UCSD-AML1 (cell line): Measurements from ENCODE around the gene SNRNP27.

Experiments
- DNase-seq: peaks from one replicate; lab custom pipeline; 2025; ENCODE audit not compliant: unreplicated experiment; lab: John Stamatoyannopoulos, UW

The SNRNP27 gene

GRCh38 chr2:69914950-69915945 lies 21.5 kb downstream of the SNRNP27 start, which contains the start of gene MXD1:
TSS of gene MXD1 (plus strand) at chr2:69915109. CDS start at chr2:69915331, 222 bp downstream.
- DNase-seq = peak; percentile 45

GRCh38 chr2:69916106-69916505 lies 22.4 kb downstream of the SNRNP27 start:
- no peak for DNase-seq

- no peak for DNase-seq
These were observed 24.1 kb downstream of the SNRNP27 start for GRCh38 chr2:69917852-69918251.

GRCh38 chr2:69918401-69918800 lies 24.6 kb downstream of the SNRNP27 start:
- no peak for DNase-seq

- DNase-seq = no peak
These were observed 29.4 kb downstream of the SNRNP27 start for GRCh38 chr2:69923116-69923515.

- DNase-seq = no peak
These were observed 33.2 kb downstream of the SNRNP27 start for GRCh38 chr2:69926849-69927515.

GRCh38 chr2:69931832-69932595 lies 38.3 kb downstream of the SNRNP27 start:
- DNase-seq = no peak

- DNase-seq = no peak
These were observed 38.8 kb downstream of the SNRNP27 start for GRCh38 chr2:69932596-69932922.

GRCh38 chr2:69933254-69933828 lies 39.6 kb downstream of the SNRNP27 start:
- DNase-seq = no peak

- no peak for DNase-seq
These were observed 40.3 kb downstream of the SNRNP27 start for GRCh38 chr2:69933839-69934613.

- DNase-seq = no peak
These were observed 40.8 kb downstream of the SNRNP27 start for GRCh38 chr2:69934614-69934908.

- DNase-seq = no peak
These were observed 41.3 kb downstream of the SNRNP27 start for GRCh38 chr2:69935011-69935410.

- DNase-seq = no peak
These were observed 43.1 kb downstream of the SNRNP27 start for GRCh38 chr2:69936906-69937305.

GRCh38 chr2:69937968-69938367 lies 44.2 kb downstream of the SNRNP27 start:
- DNase-seq = no peak

- DNase-seq = no peak
These were observed 46.0 kb downstream of the SNRNP27 start for GRCh38 chr2:69939722-69940121.

- DNase-seq = no peak
These were observed 46.9 kb downstream of the SNRNP27 start for GRCh38 chr2:69940691-69941090.

GRCh38 chr2:69943000-69943842 lies 49.5 kb downstream of the SNRNP27 start:
- no peak for DNase-seq

- no peak for DNase-seq
These were observed 50.2 kb downstream of the SNRNP27 start for GRCh38 chr2:69943843-69944525.

GRCh38 chr2:69944756-69945155 lies 51.0 kb downstream of the SNRNP27 start:
- DNase-seq = no peak
